ENCODE measurements around the gene IRX4. TPM values are rescaled to one million over a fixed set of nuclear protein-coding genes. Genes with fewer than 3 reads are reported as not detected.

Gene IRX4
- total RNA-seq, 2 donors from 2014 or later: not detected

DNA sequence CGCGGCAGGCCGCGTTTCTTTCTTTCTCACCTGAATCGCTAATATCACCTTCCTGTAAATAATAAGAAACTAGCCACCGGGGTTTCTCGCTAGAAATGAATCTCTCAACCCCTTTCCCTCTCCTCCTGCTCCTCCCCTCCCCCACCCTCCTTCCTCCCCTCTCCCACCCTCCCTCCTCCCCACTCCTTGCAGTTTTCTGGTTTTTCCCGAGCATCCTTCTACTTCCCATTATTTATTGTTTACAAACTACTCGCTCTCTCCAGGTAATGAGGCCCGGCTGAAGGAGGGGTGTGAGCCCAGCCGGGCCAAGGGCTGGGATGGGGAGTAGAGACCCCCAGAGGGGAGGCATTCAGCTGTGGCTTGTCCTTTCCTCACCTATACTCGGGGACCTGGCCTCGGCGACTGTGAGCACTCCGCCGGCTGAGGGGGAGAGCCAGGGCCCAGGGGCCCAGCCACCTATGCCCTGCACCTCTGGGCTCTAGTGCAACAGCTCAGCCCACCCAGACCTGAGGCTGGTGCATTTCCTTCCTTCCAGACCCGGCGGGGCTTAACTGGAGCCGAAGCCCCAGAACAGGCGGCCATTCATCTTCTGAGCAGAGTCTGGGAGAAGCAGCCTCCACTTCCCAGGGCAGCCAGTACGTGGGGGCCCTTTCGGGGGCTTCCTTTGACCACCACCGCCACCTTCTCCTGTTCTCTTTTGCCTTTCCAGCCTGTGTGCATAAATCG lies 2.1 kb upstream of the IRX4 start:
- Histone ChIP-seq H3K27me3 (peaks cover 26 to 59% of the 10 kb centered on the region in 2 donors), H3K4me3 (no peak overlapping the region), H3K9me3 (no peaks in the 10 kb centered on the region), H3K36me3 (no peaks in the 10 kb centered on the region), H3K27ac (no peak overlapping the region), H3K4me1 (peaks cover 0 to 38% of the 10 kb centered on the region in 2 donors)
- TF ChIP-seq, protein P1, sequence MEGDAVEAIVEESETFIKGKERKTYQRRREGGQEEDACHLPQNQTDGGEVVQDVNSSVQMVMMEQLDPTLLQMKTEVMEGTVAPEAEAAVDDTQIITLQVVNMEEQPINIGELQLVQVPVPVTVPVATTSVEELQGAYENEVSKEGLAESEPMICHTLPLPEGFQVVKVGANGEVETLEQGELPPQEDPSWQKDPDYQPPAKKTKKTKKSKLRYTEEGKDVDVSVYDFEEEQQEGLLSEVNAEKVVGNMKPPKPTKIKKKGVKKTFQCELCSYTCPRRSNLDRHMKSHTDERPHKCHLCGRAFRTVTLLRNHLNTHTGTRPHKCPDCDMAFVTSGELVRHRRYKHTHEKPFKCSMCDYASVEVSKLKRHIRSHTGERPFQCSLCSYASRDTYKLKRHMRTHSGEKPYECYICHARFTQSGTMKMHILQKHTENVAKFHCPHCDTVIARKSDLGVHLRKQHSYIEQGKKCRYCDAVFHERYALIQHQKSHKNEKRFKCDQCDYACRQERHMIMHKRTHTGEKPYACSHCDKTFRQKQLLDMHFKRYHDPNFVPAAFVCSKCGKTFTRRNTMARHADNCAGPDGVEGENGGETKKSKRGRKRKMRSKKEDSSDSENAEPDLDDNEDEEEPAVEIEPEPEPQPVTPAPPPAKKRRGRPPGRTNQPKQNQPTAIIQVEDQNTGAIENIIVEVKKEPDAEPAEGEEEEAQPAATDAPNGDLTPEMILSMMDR (IDR thresholded peaks at IDR 0.05): no peak
- no peak for DNase-seq (ENCODE audit: low spot score)

DNA sequence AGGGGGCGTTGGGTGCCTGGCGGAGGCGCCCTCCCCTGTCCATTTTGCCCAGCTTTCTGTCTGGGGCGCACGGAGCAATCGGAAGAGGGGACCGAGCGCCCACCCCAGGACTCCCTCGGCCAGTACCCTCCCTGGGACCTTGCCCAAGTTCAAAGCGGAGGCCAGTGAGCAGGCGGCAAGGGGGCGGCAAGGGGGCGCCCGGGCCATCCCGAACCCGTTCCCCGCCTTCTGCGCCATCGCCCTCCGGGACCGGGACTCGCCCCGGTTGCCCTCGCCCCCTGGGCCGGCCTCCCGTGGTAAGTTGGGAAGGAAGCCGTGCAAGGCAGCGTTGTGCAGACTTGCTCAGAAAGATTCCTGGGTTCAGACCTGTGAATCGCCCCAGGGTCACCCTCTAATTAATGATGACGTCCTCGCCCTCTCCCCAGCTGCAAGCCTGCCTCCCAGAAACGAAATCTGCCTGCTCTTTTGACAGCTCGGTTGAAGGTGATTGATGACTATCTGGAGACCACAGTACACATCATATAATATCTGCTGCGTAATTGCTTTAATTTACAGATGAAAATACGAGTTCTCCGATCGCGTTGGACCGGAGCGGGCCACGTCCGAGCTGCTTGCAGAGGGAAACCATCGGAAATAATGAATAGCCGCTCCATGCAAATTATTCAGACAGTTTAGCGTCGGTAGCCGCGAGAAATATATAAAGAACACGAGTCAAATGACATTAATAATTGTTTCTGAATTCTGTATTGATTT lies 1.4 kb upstream of the IRX4 start:
- no peaks in the 10 kb centered on the region for H3K9me3 ChIP-seq
- TF ChIP-seq, protein P1 (IDR thresholded peaks at IDR 0.05): no peak
- peaks cover 26 to 67% of the 10 kb centered on the region in 2 donors for H3K27me3 ChIP-seq
- DNase-seq (ENCODE audit: low spot score): no peak
- peak overlapping the region in 1 of 2 donors; percentile 36 for H3K4me3 ChIP-seq
- no peaks in the 10 kb centered on the region for H3K36me3 ChIP-seq
- peaks cover 0 to 38% of the 10 kb centered on the region in 2 donors for H3K4me1 ChIP-seq
- H3K27ac ChIP-seq: no peak overlapping the region

DNA sequence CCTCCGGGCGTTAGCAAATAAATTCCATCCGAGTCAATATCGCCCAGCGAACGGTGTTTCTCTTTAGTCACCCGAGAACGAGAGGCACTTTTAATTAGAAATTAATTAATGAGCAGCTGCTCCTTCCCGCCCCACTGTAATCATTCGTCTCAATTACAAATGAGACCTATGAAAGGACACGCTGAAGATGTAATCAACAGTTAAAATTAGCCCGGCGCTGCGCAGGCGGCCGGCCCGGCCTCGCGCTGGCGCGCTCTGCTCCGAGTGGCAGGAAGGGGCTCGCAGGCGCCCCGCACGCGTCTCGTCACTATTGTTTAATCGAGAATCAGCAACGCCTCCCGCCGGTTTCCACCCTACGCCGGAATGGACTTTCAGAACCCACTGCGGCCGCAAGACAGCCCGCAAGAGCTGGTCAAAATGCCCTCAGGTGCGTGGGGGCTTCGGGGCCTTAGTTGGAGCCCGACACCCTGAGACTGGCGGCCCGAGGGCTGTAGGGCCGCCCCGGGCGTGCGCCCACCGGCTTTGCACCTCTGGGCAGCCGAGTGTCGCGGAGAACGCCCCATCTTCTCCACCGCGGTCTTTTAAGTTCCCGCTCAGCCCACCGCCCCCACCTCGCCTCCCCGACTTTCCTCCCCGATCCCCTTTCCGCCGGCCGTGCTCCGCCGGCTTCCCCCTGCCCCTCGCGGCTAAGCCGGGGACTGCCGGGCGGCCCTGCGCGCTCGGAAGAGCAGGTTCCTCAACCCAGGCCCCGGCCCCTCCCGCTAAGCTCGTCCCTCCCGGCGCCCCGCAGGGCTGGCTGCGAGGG lies 597 bp upstream of the IRX4 start:
- H3K36me3 ChIP-seq: no peaks in the 10 kb centered on the region
- peak overlapping the region; percentile 2 to 36 for H3K4me3 ChIP-seq
- peaks cover 0 to 38% of the 10 kb centered on the region in 2 donors for H3K4me1 ChIP-seq
- H3K27ac ChIP-seq: no peak overlapping the region
- no peaks in the 10 kb centered on the region for H3K9me3 ChIP-seq
- peaks cover 28 to 74% of the 10 kb centered on the region in 2 donors for H3K27me3 ChIP-seq
- DNase-seq (ENCODE audit: low spot score): no peak
- TF ChIP-seq, protein P1 (IDR thresholded peaks at IDR 0.05): peak in 1 of 2 donors; percentile 29

DNA sequence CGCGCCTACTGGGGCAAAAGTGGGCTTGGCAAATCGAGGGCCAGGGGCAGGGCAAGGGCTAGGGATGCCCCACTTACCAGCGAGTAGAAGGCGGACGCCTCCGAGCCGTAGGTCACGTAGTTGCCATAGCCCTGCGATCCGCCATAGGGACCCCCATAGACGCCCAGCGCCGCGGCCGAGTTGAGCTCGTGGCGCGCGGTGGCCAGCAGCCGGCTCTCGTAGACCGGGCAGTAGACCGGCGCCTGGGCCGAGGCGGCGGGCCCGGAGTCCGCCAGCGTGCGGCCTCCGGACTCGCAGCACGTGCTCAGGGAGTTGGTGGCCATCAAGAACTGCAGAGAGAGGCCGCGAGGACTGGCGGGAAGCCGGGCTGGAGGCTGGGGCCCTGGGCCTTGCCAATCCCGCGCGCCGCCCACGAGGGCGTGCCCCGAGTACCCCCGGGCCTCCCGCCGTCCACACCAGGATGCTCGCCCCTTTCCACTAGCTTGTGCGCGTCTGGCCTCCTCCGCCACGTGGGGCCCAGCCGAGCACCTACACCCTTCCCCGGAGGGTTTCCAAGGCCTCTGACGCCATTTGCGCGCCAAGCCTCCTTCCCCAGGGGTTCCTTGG lies 891 bp downstream of the IRX4 start:
- Histone ChIP-seq H3K4me1 (peaks cover 0 to 33% of the 10 kb centered on the region in 2 donors), H3K9me3 (no peaks in the 10 kb centered on the region), H3K27me3 (peaks cover 40 to 81% of the 10 kb centered on the region in 2 donors), H3K4me3 (no peak overlapping the region), H3K27ac (no peak overlapping the region), H3K36me3 (no peaks in the 10 kb centered on the region)
- DNase-seq (ENCODE audit: low spot score): no peak
- TF ChIP-seq, protein P1 (IDR thresholded peaks at IDR 0.05): no peak

DNA sequence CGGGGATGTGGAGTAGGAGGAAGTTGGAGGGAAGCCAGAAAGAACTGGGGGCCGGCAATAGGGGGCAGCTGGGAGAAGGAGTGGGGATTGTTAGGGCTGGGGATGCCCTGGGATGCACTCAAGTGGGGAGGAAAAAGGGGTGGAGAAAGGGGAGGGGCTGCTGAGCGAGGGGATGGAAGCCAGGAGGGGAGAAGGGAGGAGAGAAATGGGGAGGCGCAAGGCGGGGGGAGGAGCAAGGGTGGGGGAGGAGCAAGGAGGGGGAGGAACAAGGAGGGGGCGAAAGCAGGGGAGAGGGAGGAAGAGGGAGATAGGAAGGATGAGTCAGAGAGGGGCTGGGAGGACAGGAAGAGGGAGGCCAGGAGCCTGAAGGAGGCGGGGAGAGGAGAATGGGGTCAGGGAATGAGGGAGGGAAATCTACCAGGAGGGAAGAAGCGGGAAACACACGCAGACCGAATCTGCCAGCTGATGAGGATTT lies 1.6 kb downstream of the IRX4 start:
- Histone ChIP-seq H3K9me3 (no peaks in the 10 kb centered on the region), H3K4me3 (no peak overlapping the region), H3K27ac (no peak overlapping the region), H3K4me1 (peaks cover 0 to 40% of the 10 kb centered on the region in 2 donors), H3K27me3 (peaks cover 40 to 87% of the 10 kb centered on the region in 2 donors), H3K36me3 (no peaks in the 10 kb centered on the region)
- DNase-seq (ENCODE audit: low spot score): no peak
- TF ChIP-seq, protein P1 (IDR thresholded peaks at IDR 0.05): no peak

Data from right atrium auricular region (tissue), 2 donors.